MM.1S (cell line): ENCODE results near the gene PLEKHA7.

Source experiments
- DNase-seq: peaks from one replicate; pipeline ENCODE4 v3.0.0-alpha.2; 2015
- H2AFZ ChIP-seq: fragments of 300-600 bp; sonication (generic); 2 replicates; pipeline ENCODE4 v1.6.0; 2016; ENCODE audit warnings: antibody characterized with exemption, low read length
- H3F3A ChIP-seq: fragments of 300-600 bp; sonication (generic); 2 replicates; pipeline ENCODE4 v1.6.1; 2016; ENCODE audit warnings: mild to moderate bottlenecking, antibody characterized with exemption, low read length, moderate library complexity, mixed read lengths; ENCODE audit not compliant: insufficient read depth
- H3K27ac ChIP-seq: fragments of 300-600 bp; sonication (generic); 2 replicates; pipeline ENCODE4 v1.5.1; 2016; ENCODE audit warnings: mild to moderate bottlenecking, low read length
- H3K27me3 ChIP-seq: fragments of 300-600 bp; sonication (generic); replicated peaks from 2 replicates; pipeline ENCODE4 v1.6.0; 2016; ENCODE audit warnings: low read length; ENCODE audit not compliant: insufficient read depth
- H3K36me3 ChIP-seq: fragments of 300-600 bp; sonication (generic); replicated peaks from 2 replicates; pipeline ENCODE4 v1.6.1; 2016; ENCODE audit warnings: mild to moderate bottlenecking, low read length, mixed read lengths; ENCODE audit not compliant: insufficient read depth
- H3K4me1 ChIP-seq: fragments of 300-600 bp; sonication (generic); 2 replicates; pipeline ENCODE4 v1.6.1; 2016; ENCODE audit warnings: low read length, mixed read lengths
- H3K4me2 ChIP-seq: fragments of 300-600 bp; sonication (generic); 2 replicates; pipeline ENCODE4 v1.6.0; 2016; ENCODE audit warnings: low read depth, low read length
- H3K4me3 ChIP-seq: fragments of 300-600 bp; sonication (generic); 2 replicates; pipeline ENCODE4 v1.5.1; 2016; ENCODE audit warnings: low read length, mixed read lengths
- H3K79me2 ChIP-seq: fragments of 300-600 bp; sonication (generic); 2 replicates; pipeline ENCODE4 v1.6.1; 2016; ENCODE audit warnings: mixed run types, low read length, mixed read lengths
- H3K9ac ChIP-seq: fragments of 300-600 bp; sonication (generic); 2 replicates; pipeline ENCODE4 v1.6.1; 2016; ENCODE audit warnings: low read length, mixed read lengths
- H3K9me2 ChIP-seq: fragments of 300-600 bp; sonication (generic); replicated peaks from 2 replicates; pipeline ENCODE4 v1.6.1; 2016; ENCODE audit warnings: mild to moderate bottlenecking, low read length, mixed read lengths; ENCODE audit not compliant: insufficient read depth
- H3K9me3 ChIP-seq: fragments of 300-600 bp; sonication (generic); replicated peaks from 2 replicates; pipeline ENCODE4 v1.6.1; 2016; ENCODE audit warnings: mild to moderate bottlenecking, low read length, mixed read lengths; ENCODE audit not compliant: insufficient read depth
- H4K20me1 ChIP-seq: fragments of 300-600 bp; sonication (generic); 2 replicates; pipeline ENCODE4 v1.6.1; 2016; ENCODE audit warnings: mild to moderate bottlenecking, low read length, moderate library complexity, mixed read lengths; ENCODE audit not compliant: insufficient read depth
- CTCF ChIP-seq: fragments of 300-600 bp; sonication (generic); IDR thresholded peaks from 2 replicates; pipeline ENCODE4 v1.5.1; 2016; ENCODE audit warnings: antibody characterized with exemption, low read length, mixed read lengths
- EZH2 ChIP-seq: fragments of 300-600 bp; sonication (generic); optimal IDR thresholded peaks from 2 replicates; pipeline ENCODE3; 2017; ENCODE audit warnings: low read depth, mild to moderate bottlenecking, antibody characterized with exemption, low read length, mixed read lengths
- EZH2phosphoT487 ChIP-seq: fragments of 300-600 bp; sonication (generic); IDR thresholded peaks from 2 replicates; pipeline ENCODE4 v1.6.1; 2018; ENCODE audit warnings: antibody characterized with exemption, low read length

PLEKHA7 gene

GRCh38 chr11:16778286-16778685 is 235.9 kb downstream of the PLEKHA7 start:
- DNase-seq, result no peak
- Histone ChIP-seq H3K27ac (no peak overlapping the region), H3K4me3 (no peak overlapping the region), H3K9ac (no peak overlapping the region), H3K27me3 (no peaks in the 10 kb centered on the region), H3K9me2 (no peaks in the 10 kb centered on the region), H3K9me3 (no peaks in the 10 kb centered on the region), H3K4me1 (no peaks in the 10 kb centered on the region), H4K20me1 (no peaks in the 10 kb centered on the region), H3K79me2 (no peaks in the 10 kb centered on the region), H3K36me3 (no peaks in the 10 kb centered on the region; the same call in 1 of the 2 replicates), H3F3A (no peaks in the 10 kb centered on the region), H3K4me2 (no peak overlapping the region), H2AFZ (no peak overlapping the region)
- TF ChIP-seq EZH2 (no peak), EZH2phosphoT487 (no peak), CTCF (no peak)

- no peak for DNase-seq
- H3K27me3 ChIP-seq, result no peaks in the 10 kb centered on the region
- no peak overlapping the region for H3K4me3 ChIP-seq
- no peak overlapping the region for H3K27ac ChIP-seq
- TF ChIP-seq EZH2phosphoT487, result no peak
- TF ChIP-seq CTCF, result no peak
- TF ChIP-seq EZH2, result no peak
- H4K20me1 ChIP-seq, result no peaks in the 10 kb centered on the region
- H2AFZ ChIP-seq, result no peak overlapping the region
- H3K9me3 ChIP-seq, result no peaks in the 10 kb centered on the region
- no peaks in the 10 kb centered on the region for H3K9me2 ChIP-seq
- no peaks in the 10 kb centered on the region for H3K4me1 ChIP-seq
- no peak overlapping the region for H3K4me2 ChIP-seq
- H3K79me2 ChIP-seq, result no peaks in the 10 kb centered on the region
- no peaks in the 10 kb centered on the region; the same call in 1 of the 2 replicates for H3K36me3 ChIP-seq
- H3F3A ChIP-seq, result no peaks in the 10 kb centered on the region
- no peak overlapping the region for H3K9ac ChIP-seq
These were observed 236.6 kb downstream of the PLEKHA7 start for GRCh38 chr11:16777613-16777975.

- H4K20me1 ChIP-seq, result no peaks in the 10 kb centered on the region
- no peak overlapping the region for H3K4me2 ChIP-seq
- no peak overlapping the region for H3K27ac ChIP-seq
- H3K4me3 ChIP-seq, result no peak overlapping the region
- no peak overlapping the region for H2AFZ ChIP-seq
- no peaks in the 10 kb centered on the region for H3K9me3 ChIP-seq
- H3K9ac ChIP-seq, result no peak overlapping the region
- no peaks in the 10 kb centered on the region for H3K4me1 ChIP-seq
- H3K9me2 ChIP-seq, result no peaks in the 10 kb centered on the region
- TF ChIP-seq EZH2phosphoT487 (no peak), EZH2 (no peak), CTCF (no peak)
- no peaks in the 10 kb centered on the region for H3K36me3 ChIP-seq
- DNase-seq, result no peak
- H3F3A ChIP-seq, result no peaks in the 10 kb centered on the region
- no peaks in the 10 kb centered on the region for H3K79me2 ChIP-seq
- no peaks in the 10 kb centered on the region for H3K27me3 ChIP-seq
These were observed 237.3 kb downstream of the PLEKHA7 start for GRCh38 chr11:16776711-16777612.
